KOPT-K1 (cell line): Measurements from ENCODE around the gene BCOR.

Experiments
- H3K27ac ChIP-seq: fragments of 200-600 bp; sonication (generic); 2 replicates; pipeline ENCODE4 v1.5.1; 2016; ENCODE audit warnings: antibody characterized with exemption, mild to moderate bottlenecking, low read depth, low read length; ENCODE audit not compliant: poor library complexity, severe bottlenecking
- H3K36me3 ChIP-seq: fragments of 200-600 bp; sonication (generic); 2 replicates; pipeline ENCODE4 v1.5.1; 2017; ENCODE audit warnings: antibody characterized with exemption, mild to moderate bottlenecking, low read length, moderate library complexity; ENCODE audit not compliant: insufficient read depth
- H3K9me3 ChIP-seq: fragments of 200-600 bp; sonication (generic); 2 replicates; pipeline ENCODE4 v1.5.1; 2017; ENCODE audit warnings: antibody characterized with exemption, low read length, mild to moderate bottlenecking; ENCODE audit not compliant: insufficient read depth, poor library complexity, severe bottlenecking

The BCOR gene

DNA sequence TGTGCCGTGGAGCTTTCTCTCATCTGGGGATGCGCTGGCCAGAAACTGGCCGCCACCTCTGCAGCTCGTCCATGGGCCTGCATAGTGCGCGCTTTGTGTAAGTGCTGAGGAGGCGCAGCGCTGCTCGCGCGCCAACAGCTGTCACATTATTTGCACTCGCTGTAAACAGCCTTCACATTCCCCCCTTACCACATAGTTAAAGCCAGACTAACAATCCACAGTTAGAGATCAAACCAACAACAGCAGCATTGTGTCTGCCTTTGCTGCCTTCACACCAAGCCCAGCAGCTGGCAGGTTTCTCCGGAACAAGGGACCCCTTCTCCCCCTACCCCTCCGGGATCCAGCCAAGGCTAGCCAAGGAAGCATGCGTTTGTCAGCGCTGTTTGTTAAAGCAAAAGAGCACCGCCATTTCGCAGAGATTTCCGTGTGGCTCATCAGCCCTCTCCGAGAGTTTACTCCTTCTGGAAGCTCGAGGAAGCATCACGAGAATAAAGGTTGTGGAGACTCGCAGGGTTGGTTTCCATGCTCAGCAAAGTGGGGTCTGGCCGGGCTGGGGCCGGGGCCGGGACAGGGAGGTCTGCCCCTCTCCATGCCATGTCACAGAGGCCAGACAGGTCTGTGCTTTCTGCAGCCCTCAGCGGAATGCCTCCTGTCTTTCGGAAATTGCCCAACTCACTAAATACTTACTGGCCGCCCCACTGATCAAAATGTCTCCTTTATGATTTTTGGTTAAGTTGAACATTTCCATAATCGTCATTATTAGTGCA, 11.0 kb downstream of the BCOR start:
- Histone ChIP-seq H3K9me3 (no peaks in the 10 kb centered on the region), H3K27ac (no peak overlapping the region), H3K36me3 (peaks cover 15% of the 10 kb centered on the region)

DNA sequence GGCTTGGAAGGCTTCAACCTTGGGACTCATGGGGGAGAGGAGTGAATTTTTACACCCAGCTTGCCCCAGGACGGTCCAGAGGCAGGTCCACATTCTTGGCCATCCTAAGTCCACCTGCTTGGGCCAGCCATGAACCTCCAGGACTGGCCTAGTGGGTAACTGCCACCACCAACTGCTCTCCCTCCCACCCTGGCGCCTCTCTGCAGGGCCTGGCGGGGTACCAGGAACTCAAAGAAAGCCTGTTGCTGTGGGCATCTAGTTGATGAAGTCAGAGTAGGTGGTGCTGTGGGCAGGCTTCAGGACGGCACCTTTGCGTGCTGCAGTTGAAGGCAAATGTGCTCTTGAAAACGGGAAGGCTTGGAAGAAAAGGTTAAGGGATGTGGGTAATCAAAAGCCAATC, 12.0 kb downstream of the BCOR start:
- H3K27ac ChIP-seq = no peak overlapping the region
- peaks cover 15% of the 10 kb centered on the region for H3K36me3 ChIP-seq

DNA sequence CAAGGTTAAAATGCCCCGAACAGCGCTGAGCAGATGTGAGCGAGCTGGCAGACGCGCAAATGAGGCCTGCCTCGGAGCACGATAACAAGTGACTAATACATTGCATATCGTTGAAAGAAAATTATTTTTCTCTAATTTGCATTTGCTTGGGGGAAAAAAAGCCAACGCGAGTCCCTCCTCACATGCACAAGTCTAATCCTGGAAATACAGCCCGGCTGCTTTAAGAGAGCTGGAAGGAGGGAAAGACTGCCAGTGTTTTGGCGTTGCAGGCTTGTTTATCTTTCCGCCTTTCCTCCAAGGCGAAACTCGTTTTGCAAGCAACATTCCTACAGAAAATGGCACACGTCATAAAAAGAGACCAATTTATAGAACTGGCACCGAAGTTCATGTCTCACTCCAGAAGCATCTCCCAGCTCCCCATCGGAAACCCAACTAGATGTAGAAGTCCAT, 12.6 kb downstream of the BCOR start:
- no peak overlapping the region for H3K27ac ChIP-seq
- peaks cover 20% of the 10 kb centered on the region for H3K36me3 ChIP-seq
- no peaks in the 10 kb centered on the region for H3K9me3 ChIP-seq

More for the DNA sequence above, 12.0 kb downstream of the BCOR start:
- no peaks in the 10 kb centered on the region for H3K9me3 ChIP-seq

DNA sequence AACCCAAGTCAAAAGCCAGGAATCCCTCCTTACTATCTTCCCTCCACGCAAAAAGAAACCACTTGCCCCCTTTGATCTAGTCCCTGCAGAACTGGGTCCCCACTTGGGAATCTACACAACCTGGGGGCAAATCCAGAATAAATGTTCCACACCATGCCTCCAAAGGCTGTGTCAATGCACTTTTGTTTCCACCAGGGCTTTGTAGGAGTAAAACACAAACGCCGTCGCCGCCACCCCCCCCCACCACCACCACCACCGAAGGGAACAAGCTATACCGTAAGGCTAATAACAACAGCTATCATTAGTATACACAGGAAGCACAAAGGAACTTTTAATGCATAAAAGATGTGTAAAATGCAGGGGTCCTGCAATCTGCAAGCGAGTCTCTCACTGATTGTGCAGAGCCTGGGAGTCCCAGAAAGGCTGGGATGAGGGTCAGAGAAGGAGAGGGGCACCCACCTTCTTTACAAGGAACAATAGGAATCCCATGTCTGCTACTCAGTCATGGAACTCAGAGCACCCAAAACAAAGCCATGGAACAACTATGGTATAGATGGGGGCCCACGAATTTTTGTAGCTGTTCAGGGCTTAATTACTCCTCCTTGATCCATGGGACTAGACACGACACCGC, 13.2 kb downstream of the BCOR start:
- Histone ChIP-seq H3K27ac (no peak overlapping the region), H3K9me3 (no peaks in the 10 kb centered on the region), H3K36me3 (peaks cover 23% of the 10 kb centered on the region)

DNA sequence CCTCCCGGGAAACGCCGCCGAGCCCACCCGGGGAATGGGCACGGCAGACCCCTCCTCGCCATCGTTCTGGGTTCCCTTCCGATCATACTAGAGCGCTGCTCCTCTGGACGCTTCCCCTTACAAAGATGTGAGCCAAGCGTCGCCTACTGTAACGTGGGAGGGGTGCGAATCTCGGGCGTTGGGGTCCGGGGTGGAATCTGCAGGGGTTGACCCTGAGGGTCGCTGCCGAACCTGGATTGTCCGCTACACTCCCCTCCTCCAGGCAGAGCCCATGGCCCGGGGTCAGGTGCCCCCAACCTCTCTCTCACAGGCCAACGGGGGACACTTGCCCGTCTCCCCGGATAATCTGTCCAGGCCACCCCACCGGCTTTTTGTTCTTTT, 13.8 kb downstream of the BCOR start:
- no peak overlapping the region for H3K27ac ChIP-seq
- H3K36me3 ChIP-seq = peaks cover 29% of the 10 kb centered on the region

DNA sequence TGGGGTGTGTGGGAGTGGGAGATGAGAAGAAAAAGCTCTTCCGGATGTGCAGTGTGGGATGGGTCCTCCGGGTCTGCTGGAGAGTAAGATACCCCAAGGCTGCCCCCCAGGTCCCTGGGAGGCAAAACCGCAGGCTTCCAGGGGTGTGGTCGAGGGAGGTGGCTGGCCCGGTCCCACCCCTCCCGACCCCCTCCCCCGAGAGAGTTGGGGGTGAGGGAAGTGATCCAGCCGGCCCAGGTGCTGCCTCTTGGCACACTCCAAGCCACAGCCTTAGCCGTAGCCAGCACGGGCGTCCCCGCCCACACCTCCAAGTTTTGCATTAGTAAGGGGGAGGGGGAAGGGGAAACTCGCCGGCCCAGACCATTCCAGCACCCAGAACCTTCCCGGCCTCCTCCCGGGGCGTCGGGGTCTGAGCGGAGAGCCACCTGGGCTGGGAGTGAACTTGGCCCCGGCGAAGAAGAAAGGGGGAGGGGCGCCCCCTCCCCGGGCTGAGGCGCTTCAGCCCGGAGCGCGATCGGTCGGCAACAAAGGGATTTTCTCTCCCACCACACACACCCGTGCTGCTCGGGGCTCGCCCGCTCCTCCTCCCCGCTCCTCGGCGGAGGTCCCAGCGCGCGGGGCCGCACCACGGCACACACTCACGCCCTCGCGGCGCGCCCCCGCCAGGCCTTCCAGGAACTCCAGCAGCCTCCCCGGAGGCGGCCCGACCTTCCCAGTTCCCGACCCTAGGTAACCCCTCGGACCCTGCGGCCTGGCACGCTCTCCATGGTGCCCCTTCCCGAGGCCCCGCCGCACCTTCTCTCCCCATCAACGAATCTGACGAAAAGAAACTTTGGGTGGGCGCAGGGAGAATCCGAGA, 14.4 kb downstream of the BCOR start:
- Histone ChIP-seq H3K27ac (no peak overlapping the region), H3K9me3 (no peaks in the 10 kb centered on the region), H3K36me3 (peaks cover 35% of the 10 kb centered on the region)

More for the DNA sequence above, 13.8 kb downstream of the BCOR start:
- no peaks in the 10 kb centered on the region for H3K9me3 ChIP-seq

DNA sequence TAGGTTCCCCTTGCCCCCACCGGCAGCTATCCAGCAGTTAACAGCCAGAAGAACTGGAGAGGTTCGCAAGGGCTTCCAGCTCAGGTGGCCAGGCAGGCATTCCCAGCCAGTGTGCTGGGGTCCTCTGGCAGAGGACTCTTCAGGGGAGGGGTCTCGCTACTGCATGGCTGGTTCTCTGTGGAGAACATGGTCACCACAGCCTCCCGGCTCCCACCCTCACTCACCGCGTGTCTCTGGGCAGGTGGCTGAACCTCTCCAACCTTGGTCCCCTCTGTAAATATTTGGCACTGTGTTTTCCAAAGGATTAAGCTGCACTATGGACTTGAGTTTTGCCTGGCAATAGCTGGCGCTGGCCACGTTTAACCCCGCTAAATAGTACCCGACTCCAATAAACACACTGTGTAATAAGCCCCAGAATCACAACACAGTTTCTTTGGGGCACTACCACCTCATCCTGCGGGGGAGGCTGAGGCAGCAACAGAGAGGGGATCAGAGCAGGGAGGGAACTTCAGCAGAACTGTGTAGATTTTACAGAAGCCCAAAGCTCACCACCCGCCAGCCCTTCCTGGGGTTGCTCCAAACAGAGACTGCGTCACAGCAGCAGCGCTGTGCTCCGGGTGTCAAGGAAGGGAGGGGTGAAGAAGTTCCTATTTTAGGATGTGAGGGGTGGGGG, 15.2 kb downstream of the BCOR start:
- peaks cover 43% of the 10 kb centered on the region for H3K36me3 ChIP-seq
- H3K27ac ChIP-seq = no peak overlapping the region
- no peaks in the 10 kb centered on the region for H3K9me3 ChIP-seq

DNA sequence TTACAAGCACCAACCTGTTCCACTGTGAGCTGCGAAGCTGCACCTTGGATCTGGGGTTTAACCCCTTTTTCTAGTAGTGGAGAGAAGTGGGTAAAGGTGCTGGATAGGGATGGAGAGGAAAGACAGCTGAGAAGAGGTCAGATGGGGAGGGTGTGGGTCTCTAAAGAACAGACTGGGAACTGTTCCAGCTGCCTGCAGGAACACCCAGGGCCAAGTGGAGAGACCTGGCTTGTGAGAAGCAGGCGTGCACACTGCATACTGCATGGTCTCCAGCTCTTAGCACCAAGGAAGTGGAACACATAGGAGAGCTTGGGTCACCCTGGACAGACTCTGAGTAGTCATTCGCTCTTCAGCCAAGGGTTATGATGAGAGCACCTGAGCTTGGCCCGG, 16.1 kb downstream of the BCOR start:
- Histone ChIP-seq H3K27ac (no peak overlapping the region), H3K9me3 (no peaks in the 10 kb centered on the region), H3K36me3 (peaks cover 49% of the 10 kb centered on the region)

DNA sequence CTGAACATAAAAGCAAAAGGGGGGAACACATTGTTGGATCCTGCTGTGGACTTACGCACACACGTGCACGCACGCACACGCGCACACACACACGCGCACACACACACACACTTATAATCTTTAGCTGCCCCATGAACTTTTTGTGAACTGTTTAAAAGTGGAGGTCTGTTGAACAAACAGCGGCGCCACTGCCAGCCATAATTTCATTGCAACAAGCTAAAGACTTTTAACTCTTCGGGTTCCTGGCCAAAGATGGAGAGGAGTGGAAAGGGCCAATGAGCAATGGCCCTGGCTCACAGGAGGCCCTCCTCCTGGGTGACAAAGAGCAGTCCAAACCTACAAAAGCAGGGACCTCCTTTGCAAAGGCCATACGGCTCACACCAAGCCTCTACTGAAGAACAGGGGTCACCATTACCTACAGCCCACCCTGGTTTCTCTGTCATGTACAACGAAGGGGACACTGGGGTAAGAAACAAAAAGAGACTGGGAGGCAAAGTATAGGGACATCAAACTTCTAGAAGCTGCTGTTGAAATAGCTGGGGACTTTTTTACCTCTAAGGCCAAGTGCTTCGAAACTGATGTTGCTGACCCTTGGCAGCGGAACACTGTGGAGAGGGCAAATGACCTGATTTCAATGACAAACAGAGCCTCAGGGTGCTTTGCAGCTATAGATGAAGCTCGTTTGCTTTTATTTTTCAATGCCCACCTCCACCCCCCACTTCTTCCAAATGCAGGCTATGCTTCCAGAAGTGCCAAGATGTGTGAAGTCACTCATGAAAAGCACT, 16.7 kb downstream of the BCOR start:
- Histone ChIP-seq H3K27ac (no peak overlapping the region), H3K36me3 (peaks cover 51% of the 10 kb centered on the region), H3K9me3 (no peaks in the 10 kb centered on the region)

DNA sequence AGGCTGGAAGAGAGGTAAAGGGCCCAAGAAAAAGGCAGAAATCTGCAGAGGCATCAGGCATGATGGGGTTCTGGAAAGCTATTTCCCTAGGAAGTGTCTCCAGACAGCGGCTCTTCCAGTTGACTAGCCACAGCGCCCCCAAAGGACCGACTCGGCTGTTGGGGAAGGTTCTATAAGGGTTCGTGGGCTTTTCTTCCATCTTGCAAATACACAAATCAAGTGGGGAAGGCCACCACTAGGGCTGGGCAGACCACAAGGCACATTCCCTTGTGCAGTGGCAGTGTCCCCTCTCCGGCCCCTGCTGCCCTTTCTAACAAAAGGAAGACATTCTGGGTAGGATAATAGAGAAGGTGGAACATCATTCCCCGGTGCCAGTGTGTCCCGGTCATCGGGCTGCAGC, 18.2 kb downstream of the BCOR start:
- Histone ChIP-seq H3K9me3 (no peaks in the 10 kb centered on the region), H3K27ac (no peak overlapping the region), H3K36me3 (peaks cover 62% of the 10 kb centered on the region)

DNA sequence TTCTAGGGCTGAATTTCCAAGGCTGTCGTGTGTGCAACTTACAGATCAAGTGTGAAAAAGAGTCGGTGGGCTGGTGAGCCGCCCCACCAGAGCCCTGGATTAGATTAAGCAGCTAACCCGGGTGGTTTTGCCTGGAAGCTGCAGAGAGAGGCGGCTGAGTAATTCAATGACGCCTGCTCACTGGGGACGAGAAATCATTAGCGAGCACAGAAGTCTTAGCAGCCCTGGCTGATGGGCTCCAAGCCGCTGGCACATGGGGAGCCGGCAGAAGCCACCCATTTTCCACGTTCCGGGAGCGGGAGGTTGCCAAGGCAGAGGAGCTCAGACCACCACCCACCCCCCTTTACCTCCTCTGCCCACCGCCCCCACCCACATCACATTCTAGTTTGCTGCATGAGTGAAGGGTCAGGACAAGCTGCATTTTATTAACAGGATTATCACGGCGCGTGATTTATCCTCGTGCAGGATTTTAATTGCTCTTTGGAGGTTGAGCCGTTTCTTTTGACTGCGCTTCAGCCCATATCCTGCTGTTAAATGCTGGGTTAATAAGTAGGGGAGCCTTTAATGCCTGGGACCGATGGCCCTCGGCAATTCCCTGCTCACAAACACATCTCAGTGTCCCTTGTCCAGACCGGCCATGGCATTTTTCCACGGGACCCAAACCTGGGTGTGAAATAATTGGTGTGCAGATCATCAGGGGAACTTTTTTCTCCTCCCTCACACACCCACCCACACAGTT, 19.1 kb downstream of the BCOR start:
- Histone ChIP-seq H3K36me3 (peaks cover 72% of the 10 kb centered on the region), H3K27ac (no peak overlapping the region), H3K9me3 (no peaks in the 10 kb centered on the region)

DNA sequence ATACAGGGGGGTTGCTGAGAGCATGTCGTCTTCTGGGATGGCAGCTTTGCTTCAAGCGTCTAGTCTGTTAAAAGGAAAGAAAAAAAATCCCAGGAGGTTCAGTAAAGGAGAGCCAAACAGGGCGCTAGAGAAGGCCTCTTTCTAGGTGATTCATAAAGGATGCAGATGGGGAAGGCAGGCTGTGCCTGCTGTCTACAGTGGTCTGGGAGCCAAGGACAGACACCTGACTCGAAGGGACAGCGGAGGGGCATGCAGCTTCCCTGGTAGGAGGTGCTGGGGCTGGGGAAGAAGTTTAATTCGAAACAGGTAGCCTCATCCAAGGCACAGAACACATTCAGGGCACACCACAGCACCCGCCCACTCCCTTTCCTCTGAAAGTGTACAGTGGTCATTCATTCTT, 19.9 kb downstream of the BCOR start:
- Histone ChIP-seq H3K9me3 (no peaks in the 10 kb centered on the region), H3K36me3 (peaks cover 79% of the 10 kb centered on the region), H3K27ac (no peak overlapping the region)

DNA sequence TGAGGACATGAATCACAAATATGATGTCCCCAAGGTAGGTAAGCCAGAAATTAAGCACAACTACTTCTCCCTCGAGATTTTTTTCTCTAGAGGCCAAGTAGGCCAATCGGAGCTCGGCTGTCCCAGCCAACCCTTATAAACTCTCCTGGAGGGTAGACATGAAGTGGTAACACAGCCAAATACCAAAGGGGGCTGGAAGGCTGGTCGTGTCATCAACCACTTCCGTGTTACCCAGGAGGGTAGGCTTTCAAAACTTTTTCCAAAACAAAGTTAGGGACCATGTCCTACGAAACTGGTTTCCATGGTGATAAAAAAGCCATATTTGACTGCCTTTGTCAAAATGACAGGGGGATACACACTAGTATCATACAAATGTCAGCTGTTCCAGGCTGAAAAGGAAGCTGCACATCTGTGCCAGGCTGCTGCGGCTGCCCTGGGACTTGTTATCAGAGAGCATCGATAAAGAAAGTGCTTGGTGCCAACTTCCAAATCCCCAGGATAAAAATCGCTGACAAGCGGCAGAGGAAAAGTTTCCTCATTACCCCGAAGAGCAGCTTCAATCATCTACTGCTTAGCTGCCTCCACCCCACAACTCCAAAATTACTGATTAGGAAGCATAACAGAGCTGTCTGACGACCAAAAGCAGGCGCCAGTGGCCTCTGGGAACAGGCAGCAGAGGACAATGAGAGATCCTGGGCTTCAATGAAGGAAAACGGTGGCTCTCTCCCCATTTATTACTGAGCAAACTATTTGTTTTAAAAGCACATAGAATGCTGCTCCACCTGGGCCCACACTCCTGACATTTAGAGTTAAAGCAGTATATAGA, 20.8 kb downstream of the BCOR start:
- H3K36me3 ChIP-seq = peaks cover 81% of the 10 kb centered on the region

More for the DNA sequence above, 20.8 kb downstream of the BCOR start:
- no peaks in the 10 kb centered on the region for H3K9me3 ChIP-seq
- H3K27ac ChIP-seq = no peak overlapping the region
